GM18526 (cell line): Measurements from ENCODE around the gene CSRNP3.

Experiments used
- POLR2A ChIP-seq: IDR thresholded peaks from 3 replicates; pipeline ENCODE4 v1.6.1; 2011; ENCODE audit not compliant: insufficient read length; ENCODE audit errors: extremely low read depth

CSRNP3 gene

GRCh38 chr2:165660361-165660760, 190.9 kb downstream of the CSRNP3 start:
- TF ChIP-seq POLR2A, result no peak

GRCh38 chr2:165662720-165663119, 193.2 kb downstream of the CSRNP3 start:
- TF ChIP-seq POLR2A, result no peak

- no peak for TF ChIP-seq POLR2A
Measured at GRCh38 chr2:165665614-165666013, 196.1 kb downstream of the CSRNP3 start.

DNA sequence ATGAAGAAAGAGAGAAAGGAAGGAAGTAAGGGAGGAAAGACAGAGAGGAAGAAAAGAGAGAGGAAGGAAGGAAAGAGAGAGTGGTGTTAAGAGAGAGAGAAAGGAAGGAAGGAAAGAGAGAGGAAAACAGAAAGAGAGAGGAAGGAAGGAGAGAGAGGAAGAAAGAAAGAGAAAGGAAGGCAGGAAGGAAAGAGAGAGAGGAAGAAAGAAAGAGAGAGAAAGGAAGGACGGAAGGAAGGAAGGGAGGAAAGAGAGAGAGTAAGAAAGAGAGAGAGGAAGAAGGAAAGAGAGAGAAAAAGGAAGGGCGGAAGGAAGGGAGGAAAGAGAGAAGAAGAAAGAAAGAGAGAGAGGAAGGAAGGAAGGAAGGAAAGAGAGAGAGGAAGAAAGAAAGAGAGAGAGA, 197.1 kb downstream of the CSRNP3 start:
- no peak for TF ChIP-seq POLR2A

DNA sequence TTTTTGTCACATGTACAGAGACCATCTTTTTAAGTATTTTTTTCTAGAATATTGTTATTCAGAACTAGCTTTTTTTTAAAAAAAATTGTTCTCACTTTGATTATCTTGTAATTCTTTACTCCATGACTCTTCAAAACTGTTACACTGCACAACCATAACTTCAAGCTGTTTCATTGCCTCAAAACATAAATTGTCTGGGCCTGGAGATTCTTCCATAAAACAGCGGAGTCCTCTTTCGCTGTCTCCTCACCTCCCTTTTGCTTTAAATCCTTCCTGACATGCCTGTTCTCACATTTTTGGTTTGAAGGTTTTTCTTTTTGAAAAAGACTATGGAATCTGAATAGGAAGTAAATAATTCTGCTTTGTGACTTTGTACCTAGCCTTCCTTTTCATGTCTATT, 197.9 kb downstream of the CSRNP3 start:
- no peak for TF ChIP-seq POLR2A

GRCh38 chr2:165674780-165675179, 205.3 kb downstream of the CSRNP3 start:
- TF ChIP-seq POLR2A, result no peak

DNA sequence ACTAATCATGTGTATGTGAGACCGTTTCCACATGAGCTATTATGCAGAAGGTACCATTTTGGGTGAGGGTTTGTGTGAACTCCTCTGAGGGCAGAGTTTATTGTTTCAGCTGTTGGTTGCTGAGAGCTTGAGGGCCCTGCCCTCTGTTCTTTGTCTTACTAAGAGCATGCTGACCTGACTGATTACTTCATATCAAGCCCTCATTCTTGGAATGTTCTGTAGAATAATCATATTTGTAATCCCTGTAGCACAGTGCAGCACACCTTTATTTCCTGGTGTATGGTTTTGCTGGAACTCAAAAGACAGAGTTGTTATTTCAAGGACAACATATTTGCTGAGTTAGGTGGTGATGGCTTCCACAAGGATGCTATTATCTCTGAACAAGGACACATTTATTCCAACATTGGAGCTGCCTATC, 206.1 kb downstream of the CSRNP3 start:
- TF ChIP-seq POLR2A, result no peak

DNA sequence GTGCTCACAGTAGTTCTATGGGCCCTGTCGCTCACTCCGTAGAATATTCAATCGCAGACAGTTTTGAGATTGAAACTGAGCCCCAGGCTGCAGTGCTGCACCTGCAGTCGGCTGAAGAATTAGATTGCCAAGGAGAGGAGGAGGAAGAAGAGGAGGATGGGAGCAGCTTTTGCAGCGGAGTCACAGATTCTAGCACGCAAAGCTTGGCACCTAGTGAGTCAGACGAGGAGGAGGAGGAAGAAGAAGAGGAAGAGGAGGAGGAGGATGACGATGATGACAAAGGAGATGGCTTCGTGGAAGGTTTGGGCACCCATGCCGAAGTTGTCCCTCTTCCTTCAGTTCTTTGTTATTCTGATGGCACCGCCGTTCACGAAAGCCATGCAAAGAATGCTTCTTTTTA, 209.4 kb downstream of the CSRNP3 start:
- no peak for TF ChIP-seq POLR2A

DNA sequence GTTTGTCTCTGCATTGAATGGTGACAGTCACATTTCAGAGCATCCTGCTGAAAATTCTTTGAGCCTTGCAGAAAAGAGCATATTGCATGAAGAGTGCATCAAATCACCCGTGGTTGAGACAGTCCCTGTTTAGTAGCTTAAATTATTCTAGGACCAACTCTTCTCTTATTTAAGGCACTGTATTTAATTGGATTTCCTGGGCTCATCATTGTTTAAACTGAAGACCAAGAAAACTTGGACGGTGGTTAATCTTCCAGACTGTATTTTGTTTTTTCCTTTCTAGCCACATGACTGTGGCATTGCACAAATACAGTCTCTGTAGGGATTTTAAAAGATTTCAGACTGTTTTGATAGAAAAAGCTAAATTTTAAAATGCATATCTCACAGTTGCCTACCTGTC, 210.1 kb downstream of the CSRNP3 start:
- TF ChIP-seq POLR2A, result no peak

- no peak for TF ChIP-seq POLR2A
Measured at GRCh38 chr2:165681841-165682240, 212.3 kb downstream of the CSRNP3 start.

- no peak for TF ChIP-seq POLR2A
Measured at GRCh38 chr2:165682546-165682945, 213.0 kb downstream of the CSRNP3 start.

GRCh38 chr2:165686800-165687199, 217.3 kb downstream of the CSRNP3 start:
- TF ChIP-seq POLR2A, result no peak

- TF ChIP-seq POLR2A, result no peak
Measured at GRCh38 chr2:165687426-165688002, 218.0 kb downstream of the CSRNP3 start.

DNA sequence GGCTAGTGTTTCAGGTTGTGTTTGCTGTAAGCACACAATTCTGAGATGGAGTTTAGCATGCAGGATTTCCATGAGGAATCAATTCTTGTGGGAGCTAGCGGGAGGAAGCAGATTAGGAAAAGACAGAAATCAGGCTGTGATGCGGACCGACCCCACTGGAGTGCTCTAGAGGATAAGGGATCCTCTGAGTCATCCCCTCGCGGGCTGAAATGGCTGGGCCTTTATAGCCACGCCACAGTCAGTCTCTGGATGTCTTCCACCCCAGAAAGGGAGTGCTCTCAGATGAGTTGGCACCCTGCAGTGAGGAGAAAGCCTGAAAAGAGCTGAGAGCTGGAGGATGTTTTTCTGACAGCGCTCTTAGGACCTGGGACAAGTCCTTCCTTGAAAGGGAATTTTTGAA, 222.1 kb downstream of the CSRNP3 start:
- no peak for TF ChIP-seq POLR2A

DNA sequence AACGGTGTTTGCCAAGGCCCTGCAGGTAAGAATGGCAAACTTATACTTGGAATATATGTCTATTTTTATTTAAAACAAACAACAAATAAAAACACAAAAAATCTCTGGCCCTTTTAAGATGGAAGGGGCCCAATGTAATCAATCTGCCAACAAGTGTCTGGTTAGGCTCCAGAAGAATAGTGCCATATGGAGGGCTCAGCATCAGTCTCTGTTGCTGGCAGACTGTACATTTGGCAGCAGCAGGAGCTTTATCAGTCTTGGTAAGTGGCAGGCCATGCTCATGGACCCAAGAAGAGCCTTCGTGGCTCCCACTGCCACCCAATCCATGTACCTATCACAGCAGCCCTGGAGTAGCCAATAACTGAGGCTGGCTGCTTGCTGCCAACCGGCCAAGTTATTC, 223.4 kb downstream of the CSRNP3 start:
- no peak for TF ChIP-seq POLR2A

DNA sequence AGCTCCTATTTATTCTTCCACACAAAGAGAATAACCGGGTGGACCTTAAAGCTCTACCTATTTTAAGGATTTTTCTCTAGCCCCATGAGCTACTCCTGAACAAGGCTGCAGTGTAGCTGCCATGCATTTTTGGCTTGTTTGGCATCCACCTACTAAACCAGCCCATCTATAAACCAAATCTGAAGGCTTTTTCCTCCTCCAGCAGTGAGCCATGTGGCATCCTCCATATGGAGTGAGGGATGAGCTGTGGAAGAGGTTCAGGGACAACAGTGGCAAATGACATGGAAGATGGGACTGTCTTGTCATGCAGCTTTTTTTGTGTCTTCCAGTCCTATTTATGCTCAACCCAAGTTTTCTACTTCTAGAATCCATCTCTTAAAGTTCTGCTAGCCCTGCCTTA, 224.3 kb downstream of the CSRNP3 start:
- no peak for TF ChIP-seq POLR2A

DNA sequence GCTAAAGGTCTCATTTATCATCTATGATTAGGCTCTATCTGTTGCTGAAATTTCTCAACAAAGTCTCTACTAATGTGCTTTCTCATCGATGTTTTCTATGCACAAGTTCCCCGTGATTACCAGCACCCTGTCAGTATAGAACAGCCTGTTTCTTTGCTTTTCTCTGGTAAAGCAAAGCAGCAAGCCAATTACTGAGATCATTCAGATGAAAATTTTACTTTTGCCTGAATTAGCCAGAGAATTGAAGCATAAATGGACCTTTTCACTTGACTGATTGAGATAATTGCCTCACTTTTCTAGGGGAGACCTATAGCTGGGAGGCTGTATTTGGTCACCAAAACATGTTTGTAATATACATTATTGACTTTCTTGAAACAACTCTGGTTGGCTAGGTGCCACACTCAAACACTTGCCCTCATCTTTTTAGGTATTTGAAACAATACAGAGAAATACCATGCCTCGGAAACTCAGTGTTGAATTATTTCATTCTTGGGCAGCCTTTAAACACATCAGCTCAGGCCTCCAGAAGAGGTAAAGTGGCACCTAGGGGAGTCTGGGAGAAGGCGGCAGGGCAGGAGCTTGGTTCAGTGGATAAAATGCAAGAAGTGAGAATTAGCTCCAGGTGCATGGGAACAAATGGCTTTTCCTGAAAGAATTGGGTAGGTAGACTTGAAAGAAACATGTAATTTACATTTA, 228.4 kb downstream of the CSRNP3 start:
- TF ChIP-seq POLR2A, result no peak
